Upper lobe of left lung (tissue), 6 donors: ENCODE results near the gene NEXN. TPM values are rescaled to one million over a fixed set of nuclear protein-coding genes. Genes with fewer than 3 reads are reported as not detected.

Experiments
- ATAC-seq, 2 donors: fragments of 200-7000 bp; cut with Tn5 transposase; one replicate each; pipeline ENCODE4 v1.9.1; 2022; ENCODE audit warnings: mild to moderate bottlenecking in 2 of 2, moderate library complexity in 2 of 2; ENCODE audit not compliant: low FRiP score in 2 of 2
- DNase-seq, 2 donors: peaks; one replicate each; pipeline ENCODE4 v3.0.0-alpha.2; 2019 to 2020
- H3K27ac ChIP-seq, 4 donors: fragments of 200-600 bp; sonication (generic); one replicate each; pipeline ENCODE4 v1.5.1; 2016 to 2019
- H3K27me3 ChIP-seq, 4 donors: fragments of 200-600 bp; sonication (generic); one replicate each; pipeline ENCODE4 v1.5.1; 2017 to 2019
- H3K36me3 ChIP-seq, 4 donors: fragments of 200-600 bp; sonication (generic); one replicate each; pipeline ENCODE4 v1.5.1; 2016 to 2019
- H3K4me1 ChIP-seq, 4 donors: fragments of 200-600 bp; sonication (generic); one replicate each; pipeline ENCODE4 v1.5.1; 2018 to 2019
- H3K4me3 ChIP-seq, 4 donors: fragments of 200-600 bp; sonication (generic); one replicate each; pipeline ENCODE4 v1.5.1; 2017 to 2019; ENCODE audit warnings: mild to moderate bottlenecking in 2 of 4, moderate library complexity in 1 of 4
- H3K9me3 ChIP-seq, 4 donors: fragments of 200-600 bp; sonication (generic); one replicate each; pipeline ENCODE4 v1.5.1; 2018 to 2019
- EP300 ChIP-seq, 4 donors: sonication (generic); formaldehyde crosslinking; IDR thresholded peaks; one replicate each; pipeline ENCODE4 v1.5.1; 2017; ENCODE audit warnings: antibody characterized with exemption in 4 of 4, control low read depth in 2 of 4
- POLR2A ChIP-seq, 4 donors: fragments of 450-650 bp; IDR thresholded peaks; one replicate each; pipeline ENCODE4 v1.5.1; 2016 to 2017; ENCODE audit warnings: antibody characterized with exemption in 4 of 4, mild to moderate bottlenecking in 2 of 4
- POLR2AphosphoS5 ChIP-seq, 2 donors: sonication (generic); formaldehyde crosslinking; IDR thresholded peaks; one replicate each; pipeline ENCODE4 v1.5.1; 2017; ENCODE audit warnings: antibody characterized with exemption in 2 of 2
- WGBS, 2 donors: methylation state at CpG; one replicate each; pipeline ENCODE4 v1.1.5; 2017 to 2018; 5-methylcytosine and 5-hydroxymethylcytosine counted together
- total RNA-seq, 6 donors: library from RNA; depleted of rRNA in 4 of 6; stranded (reverse); fragments of >200 nt in 4 of 6; gene quantifications; one replicate each; pipeline versions ENCODE4 v1.1.0 to v1.2.1, GENCODE V29; 2016 to 2021
- TF ChIP-seq, protein P1 (sequence below), 6 experiments: fragments of 450-650 bp in 4 of 6; fragments of 200-600 bp in 2 of 6; sonication (generic) in 2 of 6; IDR thresholded peaks; one replicate each; pipeline ENCODE4 v1.5.1; 2016 to 2019; ENCODE audit warnings: antibody characterized with exemption in 6 of 6
- donor health status: DM: no; HTN: no; CAD: no; lungs with moderate emphysema.
- donor health status: DM: no; HTN: yes; CAD: no; lungs with severe emphysema.

NEXN gene
- total RNA-seq, 6 donors from 2014 or later: 13.0 to 60.8 (median 28.2) TPM

DNA sequence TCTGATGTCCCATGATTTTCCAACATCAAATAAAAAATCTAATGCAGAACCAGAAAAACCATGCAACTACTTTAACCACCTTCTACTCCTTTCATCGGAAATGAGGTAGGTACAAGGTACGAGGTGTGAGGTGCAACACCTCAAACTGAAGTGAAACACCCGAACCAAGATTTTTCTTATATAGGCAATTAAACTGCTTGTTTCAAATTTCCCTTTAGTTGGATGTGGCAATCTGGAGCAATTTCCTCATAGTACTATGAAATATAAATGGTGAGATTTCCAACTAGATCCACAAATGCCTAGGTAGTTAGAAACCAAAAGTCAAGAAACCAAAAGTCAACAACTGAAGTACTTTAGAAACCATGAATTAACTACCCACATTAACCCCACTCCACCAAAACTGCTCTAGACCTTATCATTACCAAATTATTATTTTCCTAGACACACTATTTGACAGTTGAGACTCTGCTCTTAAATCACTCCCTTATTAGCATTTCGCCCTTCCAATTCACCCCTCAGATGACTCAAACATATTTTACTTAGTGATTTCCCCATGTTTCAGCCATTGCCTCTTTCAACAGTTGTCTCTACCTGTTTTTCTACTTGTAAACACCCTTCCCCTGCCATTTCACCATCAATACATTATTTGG is 52.6 kb downstream of the NEXN start:
- Histone ChIP-seq H3K27ac (no peak overlapping the region), H3K36me3 (peaks cover 0 to 44% (median 8%) of the 10 kb centered on the region in 4 donors), H3K4me3 (no peak overlapping the region), H3K4me1 (no peaks in the 10 kb centered on the region), H3K27me3 (no peaks in the 10 kb centered on the region), H3K9me3 (no peaks in the 10 kb centered on the region)
- TF ChIP-seq, protein P1, sequence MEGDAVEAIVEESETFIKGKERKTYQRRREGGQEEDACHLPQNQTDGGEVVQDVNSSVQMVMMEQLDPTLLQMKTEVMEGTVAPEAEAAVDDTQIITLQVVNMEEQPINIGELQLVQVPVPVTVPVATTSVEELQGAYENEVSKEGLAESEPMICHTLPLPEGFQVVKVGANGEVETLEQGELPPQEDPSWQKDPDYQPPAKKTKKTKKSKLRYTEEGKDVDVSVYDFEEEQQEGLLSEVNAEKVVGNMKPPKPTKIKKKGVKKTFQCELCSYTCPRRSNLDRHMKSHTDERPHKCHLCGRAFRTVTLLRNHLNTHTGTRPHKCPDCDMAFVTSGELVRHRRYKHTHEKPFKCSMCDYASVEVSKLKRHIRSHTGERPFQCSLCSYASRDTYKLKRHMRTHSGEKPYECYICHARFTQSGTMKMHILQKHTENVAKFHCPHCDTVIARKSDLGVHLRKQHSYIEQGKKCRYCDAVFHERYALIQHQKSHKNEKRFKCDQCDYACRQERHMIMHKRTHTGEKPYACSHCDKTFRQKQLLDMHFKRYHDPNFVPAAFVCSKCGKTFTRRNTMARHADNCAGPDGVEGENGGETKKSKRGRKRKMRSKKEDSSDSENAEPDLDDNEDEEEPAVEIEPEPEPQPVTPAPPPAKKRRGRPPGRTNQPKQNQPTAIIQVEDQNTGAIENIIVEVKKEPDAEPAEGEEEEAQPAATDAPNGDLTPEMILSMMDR (IDR thresholded peaks at IDR 0.05): no peak
- TF ChIP-seq POLR2A (IDR thresholded peaks at IDR 0.05): no peak
- TF ChIP-seq POLR2AphosphoS5 (IDR thresholded peaks at IDR 0.05): no peak
- no peak for TF ChIP-seq EP300 (IDR thresholded peaks at IDR 0.05)
- 90 to 91% methylated on average over 4 of the region's 4 CpGs for WGBS, 2 donors
- DNase-seq (no peak), ATAC-seq (no peak)

DNA sequence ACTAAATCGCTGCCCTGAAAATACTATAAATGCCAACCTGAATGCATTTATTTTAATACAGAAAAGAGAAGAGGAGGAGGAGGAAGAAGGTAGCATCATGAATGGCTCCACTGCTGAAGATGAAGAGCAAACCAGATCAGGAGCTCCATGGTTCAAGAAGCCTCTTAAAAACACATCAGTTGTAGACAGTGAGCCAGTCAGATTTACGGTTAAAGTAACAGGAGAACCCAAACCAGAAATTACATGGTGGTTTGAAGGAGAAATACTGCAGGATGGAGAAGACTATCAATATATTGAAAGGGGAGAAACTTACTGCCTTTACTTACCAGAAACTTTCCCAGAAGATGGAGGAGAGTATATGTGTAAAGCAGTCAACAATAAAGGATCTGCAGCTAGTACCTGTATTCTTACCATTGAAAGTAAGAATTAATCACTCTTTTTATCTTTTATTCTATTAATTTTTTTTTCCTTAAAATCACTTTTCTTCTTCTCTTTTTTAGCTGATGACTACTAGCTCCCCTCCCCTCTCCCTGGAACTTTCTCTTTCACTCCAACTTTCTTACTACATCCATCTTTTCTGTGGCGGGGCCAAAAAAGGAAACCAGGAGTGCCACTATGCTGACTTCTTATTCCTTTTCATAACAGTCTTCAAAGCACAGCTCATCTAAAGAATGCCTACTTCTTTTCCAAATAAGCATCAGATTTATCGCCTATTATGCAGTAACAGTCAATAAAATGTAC is 54.1 kb downstream of the NEXN start:
- ATAC-seq (no peak), DNase-seq (no peak)
- no peak for TF ChIP-seq POLR2AphosphoS5 (IDR thresholded peaks at IDR 0.05)
- no peaks in the 10 kb centered on the region for H3K27me3 ChIP-seq
- H3K4me3 ChIP-seq: no peak overlapping the region
- H3K36me3 ChIP-seq: peaks cover 5 to 59% (median 15%) of the 10 kb centered on the region in 4 donors
- WGBS, 2 donors: 89 to 92% methylated on average over 4 of the region's 4 CpGs
- H3K9me3 ChIP-seq: no peaks in the 10 kb centered on the region
- H3K27ac ChIP-seq: no peak overlapping the region
- H3K4me1 ChIP-seq: no peaks in the 10 kb centered on the region

DNA sequence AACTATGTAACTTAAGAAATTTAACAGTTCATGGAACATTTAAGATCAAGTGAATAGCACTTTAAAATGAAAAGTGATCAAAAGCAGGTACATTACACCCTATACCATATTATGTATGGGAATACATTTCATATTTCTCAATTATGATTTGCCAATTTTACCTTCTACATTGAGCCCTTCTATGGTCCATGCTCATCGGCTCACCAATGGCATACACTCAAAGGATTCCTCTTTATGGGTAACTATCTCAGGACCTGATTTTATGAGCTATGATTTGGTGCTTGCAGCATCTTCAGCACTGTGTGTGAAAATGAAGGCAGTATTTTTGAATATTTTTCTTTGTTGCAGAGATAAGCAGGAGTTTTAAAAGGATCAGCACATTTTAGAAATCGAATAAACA is 56.9 kb downstream of the NEXN start:
- DNase-seq (no peak), ATAC-seq (no peak)
- Histone ChIP-seq H3K9me3 (no peaks in the 10 kb centered on the region), H3K27ac (no peak overlapping the region), H3K4me1 (no peaks in the 10 kb centered on the region), H3K27me3 (no peaks in the 10 kb centered on the region), H3K36me3 (peaks cover 5 to 79% (median 25%) of the 10 kb centered on the region in 4 donors), H3K4me3 (no peak overlapping the region)
- WGBS, 2 donors: 94 to 98% methylated on average over 2 of the region's 2 CpGs
- TF ChIP-seq EP300 (IDR thresholded peaks at IDR 0.05) (no peak), POLR2AphosphoS5 (IDR thresholded peaks at IDR 0.05) (no peak), POLR2A (IDR thresholded peaks at IDR 0.05) (no peak)
- TF ChIP-seq, protein P1 (IDR thresholded peaks at IDR 0.05): no peak

DNA sequence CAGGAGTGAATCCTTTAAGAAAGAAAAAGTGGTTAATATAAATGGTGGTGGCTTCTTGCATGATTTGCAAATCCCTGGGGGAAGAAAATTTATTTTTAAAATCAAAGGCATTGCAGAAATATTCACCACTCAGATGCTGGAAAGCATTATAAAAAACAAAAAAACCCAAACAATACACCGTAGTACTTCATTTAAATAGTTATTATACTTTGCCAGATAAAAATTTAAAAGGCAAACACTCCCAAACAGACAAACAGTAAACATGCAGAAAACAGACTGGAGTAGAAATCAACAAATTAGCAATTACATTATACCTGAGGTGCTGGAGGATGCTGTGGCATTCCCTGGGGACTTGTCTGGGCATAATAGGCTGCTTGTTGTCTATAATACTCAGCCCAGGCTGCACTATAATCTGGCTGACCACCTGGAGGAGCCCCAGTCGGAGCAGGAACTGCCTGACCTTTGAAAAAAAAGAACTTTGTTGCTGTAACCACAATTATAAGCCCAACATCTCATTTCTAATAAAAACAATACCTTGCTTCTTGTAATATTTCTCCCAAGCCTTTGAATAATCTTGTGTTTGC is 60.5 kb downstream of the NEXN start:
- no peak for DNase-seq
- H3K36me3 ChIP-seq: peaks cover 10 to 93% (median 41%) of the 10 kb centered on the region in 4 donors

DNA sequence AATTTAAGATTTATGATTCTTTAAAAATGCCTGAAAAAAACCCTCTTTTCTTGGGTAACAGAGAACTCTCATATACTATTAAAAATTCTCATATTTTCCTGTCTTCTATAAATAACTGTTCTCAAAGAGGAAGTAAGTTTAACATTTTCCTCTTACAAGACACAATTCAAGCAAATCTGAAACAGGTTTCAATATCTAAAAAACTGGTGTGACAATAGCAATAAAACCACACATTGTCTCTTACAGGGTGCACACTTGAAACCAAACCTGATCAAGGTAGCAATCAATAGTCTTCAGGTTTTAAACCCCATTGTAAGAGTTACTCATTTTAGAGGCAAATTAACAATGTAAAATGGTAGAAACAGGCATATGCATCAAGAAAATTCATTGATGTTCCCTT is 62.4 kb downstream of the NEXN start:
- ATAC-seq (no peak), DNase-seq (no peak)
- no peaks in the 10 kb centered on the region for H3K4me1 ChIP-seq

More for the DNA sequence above, 60.5 kb downstream of the NEXN start:
- no peak for TF ChIP-seq EP300 (IDR thresholded peaks at IDR 0.05)
- TF ChIP-seq POLR2AphosphoS5 (IDR thresholded peaks at IDR 0.05): no peak
- TF ChIP-seq POLR2A (IDR thresholded peaks at IDR 0.05): no peak
- TF ChIP-seq, protein P1 (IDR thresholded peaks at IDR 0.05): no peak
- Histone ChIP-seq H3K4me3 (no peak overlapping the region), H3K27ac (no peak overlapping the region), H3K4me1 (no peaks in the 10 kb centered on the region), H3K9me3 (no peaks in the 10 kb centered on the region), H3K27me3 (no peaks in the 10 kb centered on the region)
- ATAC-seq: no peak
- WGBS, 2 donors: 58 to 66% methylated on average over 2 of the region's 2 CpGs

More for the DNA sequence above, 62.4 kb downstream of the NEXN start:
- peaks cover 27 to 93% (median 54%) of the 10 kb centered on the region in 4 donors for H3K36me3 ChIP-seq
- H3K9me3 ChIP-seq: no peaks in the 10 kb centered on the region
- no peak overlapping the region for H3K4me3 ChIP-seq
- H3K27ac ChIP-seq: peak overlapping the region in 1 of 4 donors; percentile 23
- TF ChIP-seq, protein P1 (IDR thresholded peaks at IDR 0.05): no peak
- no peak for TF ChIP-seq POLR2A (IDR thresholded peaks at IDR 0.05)
- TF ChIP-seq EP300 (IDR thresholded peaks at IDR 0.05): no peak
- TF ChIP-seq POLR2AphosphoS5 (IDR thresholded peaks at IDR 0.05): no peak
- no peaks in the 10 kb centered on the region for H3K27me3 ChIP-seq
